ENCODE data around the gene PROZ. TPM values are rescaled to one million over a fixed set of nuclear protein-coding genes. Genes with fewer than 3 reads are reported as not detected.

PROZ gene
- total RNA-seq, 1 experiment from 2014 or later = not detected

DNA sequence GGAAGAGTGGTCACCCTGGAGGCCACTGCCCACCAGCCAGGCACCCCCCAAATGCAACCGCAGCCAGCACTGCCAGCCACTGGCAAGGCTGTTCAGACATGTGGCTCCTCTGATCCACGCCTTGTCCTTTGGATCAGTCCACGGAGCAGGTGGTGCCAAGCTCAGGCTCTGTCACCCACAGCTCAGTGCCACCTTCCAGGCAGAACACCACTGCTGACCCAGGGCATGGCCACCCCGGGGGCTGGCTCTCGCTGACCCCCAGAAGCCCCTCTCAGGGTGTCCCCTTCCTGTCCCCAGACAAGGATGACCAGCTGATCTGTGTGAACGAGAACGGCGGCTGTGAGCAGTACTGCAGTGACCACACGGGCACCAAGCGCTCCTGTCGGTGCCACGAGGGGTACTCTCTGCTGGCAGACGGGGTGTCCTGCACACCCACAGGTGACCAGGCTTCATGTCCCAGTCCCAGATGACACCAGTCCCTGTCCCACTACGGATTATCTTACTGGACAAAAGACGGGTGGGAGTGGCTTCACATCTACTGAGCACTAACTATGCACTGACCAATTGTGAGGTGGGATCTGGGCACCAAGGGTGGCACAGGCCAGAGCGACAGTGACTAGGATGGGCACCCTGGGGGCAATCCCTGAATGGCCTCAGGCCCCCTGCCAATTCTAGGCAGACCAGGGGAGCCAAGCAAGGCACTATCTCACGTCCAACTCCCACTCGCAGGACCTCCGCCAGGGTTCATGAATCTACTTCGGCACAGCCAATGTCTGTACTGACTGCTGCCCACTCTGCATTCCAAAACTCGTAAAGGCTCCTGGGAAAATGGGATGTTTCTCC, 42.9 kb upstream of the PROZ start:
- Histone ChIP-seq H2BK5ac (ENCODE audit: insufficient read length, low read length) (no peak overlapping the region), H3K23ac (ENCODE audit: insufficient read length, low read depth, low read length) (no peak overlapping the region), H2AFZ (ENCODE audit: low read length) (no peak overlapping the region), H2BK15ac (ENCODE audit: low read depth, low read length) (no peak overlapping the region), H2BK20ac (ENCODE audit: low read depth, low read length, poor library complexity, severe bottlenecking) (no peak overlapping the region), H2BK12ac (ENCODE audit: insufficient read length, low read depth, low read length) (no peak overlapping the region), H3K79me2 (ENCODE audit: insufficient read depth, low read length) (no peaks in the 10 kb centered on the region), H3K18ac (ENCODE audit: insufficient read length, low read depth, low read length) (no peak overlapping the region), H3K4me1 (ENCODE audit: insufficient read depth, low read length) (no peaks in the 10 kb centered on the region), H3K23me2 (ENCODE audit: insufficient read length, low read depth, low read length, poor library complexity, severe bottlenecking) (no peaks in the 10 kb centered on the region), H3K4ac (ENCODE audit: low read depth, low read length) (no peak overlapping the region), H3K56ac (ENCODE audit: insufficient read length, low read depth, low read length) (no peak overlapping the region), H3K9me3 (ENCODE audit: control insufficient read depth, low read depth, low read length) (no peaks in the 10 kb centered on the region), H4K91ac (ENCODE audit: insufficient read length, low read depth, low read length) (no peak overlapping the region), H4K20me1 (ENCODE audit: control insufficient read depth, insufficient read depth, insufficient read length) (no peaks in the 10 kb centered on the region), H3K9ac (ENCODE audit: extremely low read depth, insufficient read length, low read length) (no peak overlapping the region), H2AK5ac (ENCODE audit: insufficient read length, low read length) (no peak overlapping the region), H3K4me2 (ENCODE audit: insufficient read depth, insufficient read length, low read length) (no peak overlapping the region), H3K27ac (ENCODE audit: insufficient read length, low read depth, low read length) (no peak overlapping the region), H3K14ac (ENCODE audit: insufficient read depth, low read length) (no peak overlapping the region; the same call in 1 of the 2 replicates), H3K79me1 (ENCODE audit: insufficient read depth, low read depth, low read length, poor library complexity, severe bottlenecking) (no peaks in the 10 kb centered on the region), H4K5ac (ENCODE audit: insufficient read length, low read depth, low read length) (no peak overlapping the region), H3K27me3 (ENCODE audit: insufficient read depth, low read length) (peaks cover 14% of the 10 kb centered on the region; the same call in 1 of the 2 replicates), H3T11ph (ENCODE audit: low read length) (no peak overlapping the region), H4K8ac (replicated peaks; ENCODE audit: insufficient read length, low read depth, low read length) (no peak overlapping the region), H2BK120ac (ENCODE audit: low read depth, low read length, poor library complexity, severe bottlenecking) (no peak overlapping the region)
- Mint-ChIP-seq H3K27ac (peak overlapping the region in 1 of 3 experiments; percentile 50; a peak in 1 of 7 replicates), H3K4me1 (no peaks in the 10 kb centered on the region), H3K4me3 (no peak overlapping the region), H3K36me3 (ENCODE audit: insufficient read depth in 1 of 3, low read depth in 3 of 3) (no peaks in the 10 kb centered on the region), H3K27me3 (ENCODE audit: low read depth) (peaks cover 29% of the 10 kb centered on the region), H3K9me3 (peaks cover 0 to 4% of the 10 kb centered on the region in 2 experiments; a peak in 1 of 5 replicates)
- no peak for DNase-seq
- WGBS (ENCODE audit: extremely low coverage, insufficient read length, low lambda C conversion rate) = no CpG with 5 or more reads among the region's 21 CpGs
- no peak for TF ChIP-seq CTCF (conservative IDR thresholded peaks at IDR 0.05)

Data from H9 (cell line).